Effector memory CD8-positive, alpha-beta T cell (primary cell): ENCODE data around the gene LIFR.
"Not testable (repeated sequence)": the region's sequence is repeated elsewhere in the genome, so short reads cannot be mapped to it uniquely, and the experiment has no call there.

Experiments used
- ATAC-seq: fragments of 150-1000 bp; cut with Tn5 transposase; replicated peaks from 2 replicates; pipeline ENCODE4 v1.10.0; 2021; ENCODE audit warnings: mild to moderate bottlenecking, moderate library complexity
- DNase-seq, 3 experiments: peaks; one replicate each; pipeline ENCODE4 v3.0.0; 2021
- H3K27ac Mint-ChIP-seq, 2 donors: one replicate each; pipeline ENCODE4 v1.8.0; 2022; ENCODE audit warnings: mild to moderate bottlenecking in 2 of 2, mixed read lengths in 2 of 2, moderate library complexity in 2 of 2
- H3K27me3 Mint-ChIP-seq, 2 donors: one replicate each; pipeline ENCODE4 v1.8.0; 2022; ENCODE audit warnings: mixed read lengths in 2 of 2
- H3K36me3 Mint-ChIP-seq: one replicate; pipeline ENCODE4 v1.8.0; 2022; ENCODE audit warnings: mild to moderate bottlenecking, moderate library complexity, mixed read lengths; ENCODE audit not compliant: insufficient read depth
- H3K4me1 Mint-ChIP-seq, 2 donors: one replicate each; pipeline ENCODE4 v1.8.0; 2022; ENCODE audit warnings: low read depth in 2 of 2, mixed read lengths in 2 of 2
- H3K4me3 Mint-ChIP-seq, 2 donors: one replicate each; pipeline ENCODE4 v1.8.0; 2022; ENCODE audit warnings: mild to moderate bottlenecking in 2 of 2, mixed read lengths in 2 of 2, moderate library complexity in 2 of 2
- H3K9me3 Mint-ChIP-seq, 2 donors: one replicate each; pipeline ENCODE4 v1.8.0; 2022; ENCODE audit warnings: mixed read lengths in 2 of 2
- total RNA-seq, 9 experiments: gene quantifications; one replicate each; lab custom pipeline; 2026; lab: John Stamatoyannopoulos, UW

The LIFR gene, protein sequence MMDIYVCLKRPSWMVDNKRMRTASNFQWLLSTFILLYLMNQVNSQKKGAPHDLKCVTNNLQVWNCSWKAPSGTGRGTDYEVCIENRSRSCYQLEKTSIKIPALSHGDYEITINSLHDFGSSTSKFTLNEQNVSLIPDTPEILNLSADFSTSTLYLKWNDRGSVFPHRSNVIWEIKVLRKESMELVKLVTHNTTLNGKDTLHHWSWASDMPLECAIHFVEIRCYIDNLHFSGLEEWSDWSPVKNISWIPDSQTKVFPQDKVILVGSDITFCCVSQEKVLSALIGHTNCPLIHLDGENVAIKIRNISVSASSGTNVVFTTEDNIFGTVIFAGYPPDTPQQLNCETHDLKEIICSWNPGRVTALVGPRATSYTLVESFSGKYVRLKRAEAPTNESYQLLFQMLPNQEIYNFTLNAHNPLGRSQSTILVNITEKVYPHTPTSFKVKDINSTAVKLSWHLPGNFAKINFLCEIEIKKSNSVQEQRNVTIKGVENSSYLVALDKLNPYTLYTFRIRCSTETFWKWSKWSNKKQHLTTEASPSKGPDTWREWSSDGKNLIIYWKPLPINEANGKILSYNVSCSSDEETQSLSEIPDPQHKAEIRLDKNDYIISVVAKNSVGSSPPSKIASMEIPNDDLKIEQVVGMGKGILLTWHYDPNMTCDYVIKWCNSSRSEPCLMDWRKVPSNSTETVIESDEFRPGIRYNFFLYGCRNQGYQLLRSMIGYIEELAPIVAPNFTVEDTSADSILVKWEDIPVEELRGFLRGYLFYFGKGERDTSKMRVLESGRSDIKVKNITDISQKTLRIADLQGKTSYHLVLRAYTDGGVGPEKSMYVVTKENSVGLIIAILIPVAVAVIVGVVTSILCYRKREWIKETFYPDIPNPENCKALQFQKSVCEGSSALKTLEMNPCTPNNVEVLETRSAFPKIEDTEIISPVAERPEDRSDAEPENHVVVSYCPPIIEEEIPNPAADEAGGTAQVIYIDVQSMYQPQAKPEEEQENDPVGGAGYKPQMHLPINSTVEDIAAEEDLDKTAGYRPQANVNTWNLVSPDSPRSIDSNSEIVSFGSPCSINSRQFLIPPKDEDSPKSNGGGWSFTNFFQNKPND
- 0 to 3.5 (median 0.39) reads per million in 9 experiments for total RNA-seq

DNA sequence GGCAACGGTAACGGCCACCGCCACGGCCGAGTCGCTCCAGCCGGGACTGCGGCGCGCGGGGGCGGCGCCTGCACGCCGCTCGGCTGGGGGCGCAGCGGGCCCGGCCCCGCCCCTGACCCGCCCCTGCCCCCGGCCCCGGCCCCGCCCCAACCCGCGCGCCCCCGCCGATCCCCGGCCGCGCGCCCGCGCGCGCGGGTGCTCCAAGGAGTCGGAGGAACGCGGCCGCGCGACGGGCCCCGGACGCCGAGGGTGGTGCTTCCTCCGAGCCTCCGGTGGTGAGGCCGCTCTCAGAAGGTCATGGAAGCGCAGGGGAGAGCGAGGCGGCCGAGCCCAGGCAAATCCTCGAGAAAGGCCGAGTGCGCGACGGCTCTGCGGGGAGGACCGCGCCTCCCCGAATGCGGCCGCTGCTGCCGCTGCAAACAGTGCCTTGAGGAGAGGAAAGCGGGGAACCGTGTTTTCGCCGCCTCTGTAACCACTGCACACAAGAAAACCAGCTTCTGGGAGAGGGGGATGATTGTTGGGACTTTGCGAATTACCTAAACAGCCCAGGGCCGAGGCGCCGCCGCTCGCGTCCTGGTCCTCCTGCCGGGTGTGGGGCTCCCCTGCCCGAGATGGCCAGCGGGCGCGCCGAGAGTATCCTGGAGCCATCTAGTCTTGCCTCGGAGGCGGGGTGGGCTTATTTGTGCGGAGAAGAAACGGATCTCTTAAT, at the start of gene LIFR:
TSS of gene LIFR (minus strand) at position 48 of the 709 bp plus-strand sequence. CDS start 25,999 bp downstream, outside the sequence.
- H3K27me3 Mint-ChIP-seq: peaks cover 60 to 67% of the 10 kb centered on the region in 2 donors
- H3K36me3 Mint-ChIP-seq: peaks cover 2% of the 10 kb centered on the region
- ATAC-seq (peak; percentile 70), DNase-seq (peak in 1 of 3 experiments; percentile 2)
- H3K4me1 Mint-ChIP-seq: peaks cover 0 to 3% of the 10 kb centered on the region in 2 donors
- H3K27ac Mint-ChIP-seq: no peak within 1 kb of the TSS
- peak within 1 kb of the TSS; percentile 72 to 78 for H3K4me3 Mint-ChIP-seq
- H3K9me3 Mint-ChIP-seq: no peaks in the 10 kb centered on the region

DNA sequence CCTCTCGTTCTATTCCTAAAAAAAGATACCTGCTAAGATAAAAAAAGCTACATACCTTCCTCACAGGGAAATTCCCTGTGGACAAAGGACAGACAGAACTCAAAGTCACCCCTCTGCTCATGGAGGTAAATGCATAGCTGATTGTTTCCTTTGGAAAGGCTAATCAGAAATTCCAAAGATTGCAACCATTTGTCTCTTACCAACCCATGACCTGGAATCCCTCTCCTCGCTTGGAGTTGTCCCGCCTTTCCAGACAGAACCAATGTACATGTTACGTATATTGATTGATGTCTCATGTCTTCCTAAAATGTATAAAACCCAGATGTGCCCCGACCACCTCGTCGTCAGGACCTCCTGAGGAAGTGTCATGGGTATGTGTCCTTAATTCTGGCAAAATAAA, 49.2 kb upstream of the LIFR start:
- Mint-ChIP-seq H3K36me3 (no peaks in the 10 kb centered on the region), H3K9me3 (no peaks in the 10 kb centered on the region), H3K4me1 (no peaks in the 10 kb centered on the region), H3K27me3 (peaks cover 30 to 42% of the 10 kb centered on the region in 2 donors), H3K27ac (no peak overlapping the region), H3K4me3 (no peak overlapping the region)
- ATAC-seq (no peak), DNase-seq (no peak)

DNA sequence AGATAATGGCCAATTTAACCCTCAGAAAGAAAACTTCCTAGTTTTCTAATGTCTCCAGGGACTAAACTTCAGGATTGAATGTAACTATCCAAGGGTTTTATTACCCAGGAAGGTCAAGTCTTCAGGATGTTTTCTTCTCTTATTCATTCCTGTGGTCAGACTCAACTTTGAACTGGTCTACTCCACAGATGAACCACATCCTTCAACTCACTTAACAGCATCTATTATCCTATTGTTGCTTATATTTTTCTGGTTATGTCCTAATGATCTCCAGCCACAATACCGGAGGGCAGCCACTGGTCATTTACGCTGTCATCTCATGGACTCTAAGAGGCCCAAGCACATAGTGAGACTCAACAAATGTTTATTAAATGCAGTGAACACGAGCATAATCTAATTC, 47.2 kb upstream of the LIFR start:
- H3K36me3 Mint-ChIP-seq: no peaks in the 10 kb centered on the region
- H3K27ac Mint-ChIP-seq: no peak overlapping the region
- no peak for DNase-seq
- no peak for ATAC-seq
- H3K4me3 Mint-ChIP-seq: no peak overlapping the region
- no peaks in the 10 kb centered on the region for H3K4me1 Mint-ChIP-seq
- H3K9me3 Mint-ChIP-seq: no peaks in the 10 kb centered on the region
- H3K27me3 Mint-ChIP-seq: peaks cover 24 to 36% of the 10 kb centered on the region in 2 donors

DNA sequence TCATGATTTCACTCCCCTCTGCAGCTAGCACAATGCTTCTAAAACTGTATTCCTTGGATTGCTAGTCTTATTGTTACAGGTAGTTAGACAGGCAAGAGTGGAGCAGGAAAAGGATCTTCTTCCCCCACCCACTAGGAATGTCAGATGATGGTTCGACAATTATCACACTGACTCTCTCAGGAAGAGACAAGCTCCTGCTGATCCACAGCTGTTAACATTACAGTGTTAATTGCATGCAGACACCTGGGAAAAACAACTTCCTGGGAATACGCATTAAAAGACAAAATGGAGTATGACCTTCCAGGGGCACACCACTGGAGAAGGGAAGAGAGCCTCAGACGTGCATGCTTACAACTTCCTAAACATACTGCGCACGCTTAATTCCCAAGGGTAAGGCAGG, 46.2 kb upstream of the LIFR start:
- Mint-ChIP-seq H3K9me3 (no peaks in the 10 kb centered on the region), H3K4me1 (no peaks in the 10 kb centered on the region), H3K27ac (no peak overlapping the region), H3K4me3 (no peak overlapping the region), H3K36me3 (no peaks in the 10 kb centered on the region), H3K27me3 (peaks cover 31 to 32% of the 10 kb centered on the region in 2 donors)
- ATAC-seq (no peak), DNase-seq (no peak)

DNA sequence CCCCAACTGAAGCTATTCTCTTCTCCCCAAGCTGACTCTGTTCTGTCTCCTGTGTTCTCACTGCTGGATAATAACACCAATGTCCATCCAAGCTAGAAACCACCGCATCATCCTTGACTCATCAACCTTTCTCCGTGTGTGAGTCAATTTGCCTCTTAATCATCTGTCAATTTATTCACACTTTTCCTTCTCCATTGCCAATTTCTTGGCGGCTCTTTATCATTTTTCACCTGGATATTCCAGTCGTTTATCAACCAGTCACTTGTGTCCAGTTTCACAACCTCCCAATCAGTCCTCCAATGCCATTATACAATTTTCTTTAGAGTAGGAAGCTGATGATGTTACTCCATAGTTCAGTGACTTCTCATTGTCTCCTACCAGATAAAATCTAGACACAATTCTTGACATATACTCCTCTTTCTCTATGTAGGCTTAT, 45.4 kb upstream of the LIFR start:
- Mint-ChIP-seq H3K4me1 (no peaks in the 10 kb centered on the region), H3K4me3 (no peak overlapping the region), H3K36me3 (no peaks in the 10 kb centered on the region), H3K9me3 (no peaks in the 10 kb centered on the region), H3K27me3 (peaks cover 33 to 39% of the 10 kb centered on the region in 2 donors), H3K27ac (no peak overlapping the region)
- ATAC-seq: no peak
- DNase-seq: no peak

DNA sequence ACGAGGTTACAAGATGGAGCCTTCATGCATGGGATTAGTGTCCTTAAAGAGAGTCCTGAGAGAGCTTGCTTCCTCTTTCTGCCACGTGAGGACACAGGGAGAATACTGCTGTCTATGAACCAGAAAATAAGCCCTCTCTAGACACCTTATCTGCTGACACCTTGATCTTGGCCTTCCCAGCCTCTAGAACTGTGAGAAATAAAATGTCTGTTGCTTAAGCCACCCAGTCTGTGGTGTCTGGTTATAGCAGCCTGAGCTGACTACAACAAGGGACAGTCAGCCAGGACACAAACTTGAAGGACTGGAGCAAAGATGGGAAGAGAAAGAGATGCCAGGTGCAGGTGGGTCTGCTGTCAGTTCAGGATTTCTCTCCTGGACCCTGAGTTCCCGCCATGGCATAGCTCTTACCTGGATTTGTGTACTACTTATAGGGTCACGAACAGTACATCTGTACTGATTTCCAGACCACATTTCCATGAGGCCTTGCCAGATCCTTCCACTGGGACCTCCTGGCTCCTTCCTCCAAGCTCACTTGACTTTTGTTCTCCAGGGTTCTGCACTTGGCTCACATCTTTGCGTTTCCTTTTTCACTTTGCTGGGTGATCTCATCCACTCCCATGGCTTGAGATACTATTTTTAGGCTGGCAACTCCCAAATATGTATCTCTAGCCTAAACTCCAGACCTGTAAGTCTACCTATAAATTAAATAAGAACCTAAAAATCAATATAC, 44.9 kb upstream of the LIFR start:
- H3K36me3 Mint-ChIP-seq: no peaks in the 10 kb centered on the region
- no peaks in the 10 kb centered on the region for H3K9me3 Mint-ChIP-seq
- H3K4me1 Mint-ChIP-seq: no peaks in the 10 kb centered on the region
- no peak for DNase-seq
- no peak overlapping the region for H3K27ac Mint-ChIP-seq
- ATAC-seq: no peak
- peaks cover 35 to 38% of the 10 kb centered on the region in 2 donors for H3K27me3 Mint-ChIP-seq
- no peak overlapping the region for H3K4me3 Mint-ChIP-seq

DNA sequence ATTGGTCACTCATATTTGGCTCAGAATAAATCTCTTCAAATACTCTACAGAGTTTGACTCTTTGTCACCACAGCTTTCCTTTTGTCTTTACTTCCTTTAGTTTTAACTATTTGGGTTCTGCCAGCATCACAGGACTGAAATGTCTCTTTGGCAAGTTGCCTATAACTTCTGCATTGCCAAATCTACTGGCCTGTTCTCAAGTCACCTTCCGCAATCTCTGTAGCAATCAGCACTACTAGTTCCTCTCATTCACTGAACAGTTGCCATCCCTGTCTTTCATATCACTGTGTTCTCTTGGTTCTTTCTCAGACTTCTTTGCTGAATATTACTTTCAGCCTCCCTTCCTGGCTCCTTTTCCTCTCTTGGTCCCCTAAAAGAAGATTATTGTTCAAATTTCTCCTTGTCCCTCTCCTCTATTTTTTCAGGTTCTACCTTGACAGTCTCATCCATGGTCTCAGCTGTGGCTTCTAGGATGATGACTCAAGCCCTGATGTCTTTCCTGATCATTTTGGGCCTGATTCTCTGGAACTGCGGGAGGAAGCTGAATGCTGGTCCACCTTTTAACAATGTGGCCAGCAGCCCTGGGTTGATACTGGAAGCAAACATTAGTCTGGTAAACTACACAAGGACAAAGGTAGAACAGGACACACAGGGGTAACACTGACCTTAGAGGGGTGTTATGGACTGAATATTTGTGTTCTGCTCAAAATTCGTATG, 44.0 kb upstream of the LIFR start:
- DNase-seq (no peak), ATAC-seq (no peak)
- H3K4me3 Mint-ChIP-seq: no peak overlapping the region
- H3K27me3 Mint-ChIP-seq: peaks cover 27 to 32% of the 10 kb centered on the region in 2 donors
- no peaks in the 10 kb centered on the region for H3K9me3 Mint-ChIP-seq
- H3K27ac Mint-ChIP-seq: no peak overlapping the region
- no peaks in the 10 kb centered on the region for H3K36me3 Mint-ChIP-seq
- H3K4me1 Mint-ChIP-seq: no peaks in the 10 kb centered on the region

DNA sequence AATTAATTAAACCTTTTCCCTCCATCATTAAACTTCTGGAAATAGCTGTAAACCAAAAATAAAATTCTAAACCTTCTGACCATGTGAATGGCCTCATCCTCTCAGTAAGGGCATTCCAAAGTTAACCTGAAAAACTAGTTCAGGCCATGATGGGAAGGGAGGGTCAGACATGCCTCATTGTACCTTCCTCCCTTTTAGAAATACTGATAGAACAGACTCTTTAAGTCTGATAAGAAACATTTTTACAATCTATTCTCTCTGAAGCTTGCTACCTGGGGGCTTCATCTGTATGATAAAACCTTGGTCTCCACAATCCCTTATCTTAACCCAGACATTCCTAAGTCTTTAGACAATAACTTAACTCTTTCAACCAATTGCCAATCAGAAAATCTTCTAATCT, 43.3 kb upstream of the LIFR start:
- not testable (repeated sequence) for H3K9me3 Mint-ChIP-seq, H3K4me3 Mint-ChIP-seq, DNase-seq, H3K4me1 Mint-ChIP-seq, H3K36me3 Mint-ChIP-seq, ATAC-seq, H3K27ac Mint-ChIP-seq
- peaks cover 32 to 39% of the 10 kb centered on the region in 2 donors for H3K27me3 Mint-ChIP-seq

DNA sequence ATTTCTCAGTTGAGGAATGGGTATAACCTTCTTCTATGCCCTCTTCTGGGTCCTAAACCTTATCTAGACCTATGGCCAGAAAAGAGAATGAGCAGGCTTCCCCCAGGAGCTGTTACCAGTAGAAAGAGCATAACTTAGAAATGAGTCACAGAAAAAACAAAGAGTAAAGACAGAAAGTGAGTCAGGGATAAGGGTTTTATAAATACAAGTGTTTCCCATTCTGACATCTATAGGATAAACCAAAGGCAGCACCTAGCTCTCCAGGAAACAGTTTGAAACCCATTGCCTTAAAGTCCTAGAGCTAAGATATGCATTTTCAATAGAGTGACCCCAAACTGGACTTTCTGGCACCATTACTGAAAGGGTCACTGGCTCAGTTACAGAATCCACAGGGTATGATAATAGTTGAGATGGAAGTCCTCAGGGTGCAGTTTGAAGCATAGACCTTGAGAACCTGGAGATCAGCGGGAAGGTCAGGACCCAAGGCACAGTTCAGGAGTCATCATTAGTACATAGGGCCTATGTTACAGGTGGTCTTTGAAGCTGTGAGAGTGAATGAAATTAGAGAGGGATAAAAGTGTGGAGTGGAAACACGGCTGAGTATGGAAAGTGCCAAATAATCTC, 42.7 kb upstream of the LIFR start:
- Mint-ChIP-seq H3K36me3 (no peaks in the 10 kb centered on the region), H3K27ac (no peak overlapping the region), H3K27me3 (peaks cover 33 to 42% of the 10 kb centered on the region in 2 donors), H3K4me3 (no peak overlapping the region), H3K4me1 (no peaks in the 10 kb centered on the region), H3K9me3 (no peaks in the 10 kb centered on the region)
- ATAC-seq (no peak), DNase-seq (no peak)

DNA sequence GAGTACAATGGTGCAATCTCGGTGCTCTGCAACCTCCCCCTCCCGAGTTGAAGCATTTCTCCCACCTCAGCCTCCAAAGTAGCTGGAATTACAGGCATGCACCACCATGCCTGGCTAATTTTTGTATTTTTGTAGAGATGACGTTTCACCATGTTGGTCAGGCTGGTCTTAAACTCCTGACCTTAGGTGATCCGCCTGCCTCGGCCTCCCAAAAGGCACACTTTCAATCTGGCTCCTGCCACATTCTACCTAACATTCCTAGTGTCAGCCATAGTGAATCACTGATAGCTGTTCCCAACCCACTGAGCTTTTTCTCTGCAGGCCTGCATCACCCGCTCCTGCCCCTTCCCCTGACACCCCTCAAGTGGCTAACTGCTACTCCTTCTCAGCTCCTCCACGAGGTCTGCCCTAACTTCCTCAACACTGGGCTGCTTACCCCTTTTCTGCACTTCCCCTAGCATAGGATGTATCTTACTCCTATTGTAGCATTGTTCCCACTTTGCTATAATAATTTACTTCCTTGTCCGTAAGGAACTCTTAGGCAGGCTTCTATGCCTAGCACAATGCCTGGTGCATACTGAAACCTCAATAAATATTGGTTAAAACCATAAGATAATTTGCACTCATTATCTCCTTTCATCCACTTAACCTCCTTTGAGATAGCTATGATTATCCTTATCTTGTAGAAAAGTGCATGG, 42.0 kb upstream of the LIFR start:
- ATAC-seq (no peak), DNase-seq (no peak)
- Mint-ChIP-seq H3K4me3 (no peak overlapping the region), H3K27me3 (peaks cover 38 to 48% of the 10 kb centered on the region in 2 donors), H3K4me1 (no peaks in the 10 kb centered on the region), H3K9me3 (no peaks in the 10 kb centered on the region), H3K27ac (no peak overlapping the region), H3K36me3 (no peaks in the 10 kb centered on the region)

DNA sequence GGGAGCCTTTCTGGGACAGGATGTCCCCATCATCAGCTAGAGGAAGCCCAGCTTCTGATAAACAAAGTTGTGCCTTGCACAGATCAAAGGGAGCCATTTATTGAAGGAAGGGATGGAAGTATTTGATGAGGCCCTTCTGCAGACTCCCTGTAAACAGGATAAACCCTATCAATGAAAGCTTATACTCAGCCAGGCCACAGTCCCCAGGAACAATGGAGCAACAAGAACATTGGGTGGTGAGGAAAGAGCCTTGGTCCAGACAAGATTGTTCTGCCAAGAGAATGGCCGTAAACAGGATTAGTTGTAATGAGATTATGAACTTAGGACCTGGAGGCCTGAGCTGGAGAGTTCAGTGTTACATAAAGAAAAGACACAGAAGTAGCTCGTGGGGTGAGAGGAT, 40.5 kb upstream of the LIFR start:
- H3K27ac Mint-ChIP-seq: no peak overlapping the region
- DNase-seq (no peak), ATAC-seq (no peak)
- H3K4me3 Mint-ChIP-seq: no peak overlapping the region
- H3K27me3 Mint-ChIP-seq: peaks cover 34 to 52% of the 10 kb centered on the region in 2 donors
- H3K36me3 Mint-ChIP-seq: no peaks in the 10 kb centered on the region
- no peaks in the 10 kb centered on the region for H3K4me1 Mint-ChIP-seq
- H3K9me3 Mint-ChIP-seq: no peaks in the 10 kb centered on the region
